ENCODE measurements around the gene LCN12.

GRCh38 chr9:136943291-136944211 lies 8.5 kb upstream of the LCN12 start:
- TF ChIP-seq CTCF (IDR thresholded peaks at IDR 0.05) (no peak), POLR2AphosphoS5 (IDR thresholded peaks at IDR 0.05; ENCODE audit: low read depth, low read length) (0 out of 2 replicates have a peak, but pooled peaks have one; percentile 30), TCF7L2 (IDR thresholded peaks at IDR 0.05; ENCODE audit: low read depth, low read length) (no peak)

Data from Panc1 (cell line).